Activated CD4-positive, CD25-positive, alpha-beta regulatory T cell treated with anti-CD3 and anti-CD28 coated beads, Interleukin-2, amount 50 U/mL, for 24 hours (primary cell): Measurements from ENCODE around the gene AADAT.
"Not testable (repeated sequence)": the region's sequence is repeated elsewhere in the genome, so short reads cannot be mapped to it uniquely, and the experiment has no call there.

ENCODE experiments used
- ATAC-seq, 2 donors: fragments of 150-1000 bp; cut with Tn5 transposase; one replicate each; pipeline ENCODE4 v1.10.0; 2021; ENCODE audit warnings: mild to moderate bottlenecking in 1 of 2, moderate library complexity in 1 of 2

Gene AADAT

DNA sequence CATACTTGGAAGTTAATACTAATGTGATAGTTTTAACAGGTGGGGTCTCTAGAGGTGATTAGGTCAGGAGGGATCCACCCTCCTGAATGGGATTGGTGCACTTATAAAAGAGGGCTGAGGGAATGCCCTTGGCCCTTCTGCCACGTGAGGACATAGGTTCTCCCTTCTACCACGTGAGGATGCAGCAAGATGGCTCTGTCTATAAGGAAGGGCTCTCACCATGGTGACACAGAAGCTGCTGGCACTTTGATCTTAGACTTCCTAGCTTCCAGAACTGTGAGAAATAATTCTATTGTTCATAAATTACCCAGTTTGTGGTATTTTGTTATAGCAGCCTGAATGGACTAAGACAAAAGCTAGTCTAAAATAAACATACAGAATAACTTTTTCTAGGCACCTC lies 1.0 kb downstream of the AADAT start:
- ATAC-seq, result no peak

DNA sequence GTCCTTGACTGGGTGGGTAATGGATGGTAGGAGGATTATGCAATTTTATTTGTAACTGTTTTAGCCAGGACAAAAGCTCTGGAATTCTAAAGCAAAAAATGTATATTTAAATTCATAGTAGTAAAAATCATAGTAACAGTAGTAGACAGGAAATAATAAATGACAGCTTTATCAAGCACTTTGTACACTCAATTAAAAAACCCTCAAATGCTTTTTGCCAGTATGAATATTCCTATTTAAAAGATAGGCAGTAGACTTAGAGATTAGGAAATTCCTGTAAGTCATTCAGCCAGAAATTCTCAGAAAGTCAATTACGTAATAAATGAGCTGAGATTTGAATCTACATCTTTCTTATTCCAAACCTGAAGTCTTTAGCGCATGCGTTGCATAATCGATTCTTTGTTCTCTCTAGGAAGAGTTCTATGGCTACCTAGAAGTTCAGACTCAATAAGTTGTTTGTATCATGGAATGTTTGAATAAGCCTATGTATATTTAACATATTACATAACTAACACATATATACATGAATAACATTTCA lies 2.5 kb downstream of the AADAT start:
- ATAC-seq, result no peak

DNA sequence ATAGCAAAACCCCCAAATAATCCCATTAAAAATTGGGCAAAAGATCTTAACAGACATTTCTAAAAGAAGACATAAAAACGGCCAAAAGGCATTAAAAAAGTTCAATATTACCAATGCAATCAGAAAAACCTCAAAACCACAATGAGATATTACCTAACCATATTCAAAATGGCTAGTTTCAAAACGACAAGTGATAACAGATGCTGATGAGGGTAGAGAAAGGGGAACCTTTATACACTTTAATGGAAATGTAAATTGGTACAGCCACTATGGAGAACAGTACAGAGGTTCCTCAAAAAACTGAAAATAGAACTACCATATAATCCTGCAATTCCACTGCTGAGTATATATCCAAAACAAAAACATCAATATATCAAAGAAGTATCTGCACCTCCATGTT lies 6.2 kb downstream of the AADAT start:
- ATAC-seq, result no peak

DNA sequence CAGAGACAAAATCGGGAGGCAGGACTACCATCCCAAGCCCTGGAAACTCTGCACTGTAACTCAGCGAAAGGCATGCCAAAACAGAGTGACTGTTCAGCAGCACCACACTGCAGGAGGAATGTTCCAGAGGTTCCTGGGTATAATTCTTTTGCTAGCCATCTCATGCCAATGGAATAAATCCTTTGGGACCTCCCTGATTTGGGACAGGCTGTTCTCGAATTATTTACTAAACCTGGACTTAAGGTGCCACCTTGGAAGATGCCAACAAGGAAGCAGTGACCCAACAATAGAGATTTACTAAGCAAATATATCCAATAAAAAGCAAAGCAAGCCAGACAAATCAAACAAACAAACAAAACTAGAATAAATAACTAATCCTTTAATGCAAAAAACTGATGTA lies 9.3 kb downstream of the AADAT start:
- ATAC-seq, result no peak

DNA sequence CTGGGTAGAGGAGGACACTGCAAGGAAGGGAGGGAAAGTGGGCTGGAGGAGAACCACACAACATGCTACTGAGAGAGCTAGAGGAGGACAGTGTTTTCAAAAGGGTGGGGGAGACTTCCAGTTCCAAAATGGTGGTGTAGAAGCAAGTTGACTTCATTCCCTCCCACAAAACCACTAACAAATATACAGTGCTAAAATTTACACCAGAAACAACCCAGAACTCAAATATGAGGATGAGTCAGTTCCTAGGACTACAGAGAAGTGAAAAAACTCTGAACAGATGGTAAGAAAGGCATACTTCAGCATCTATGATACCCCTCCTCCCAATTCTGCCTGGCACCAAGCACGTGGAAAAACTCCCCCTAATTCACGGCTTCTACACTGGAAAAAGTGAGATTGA lies 9.8 kb downstream of the AADAT start:
- no peak for ATAC-seq

DNA sequence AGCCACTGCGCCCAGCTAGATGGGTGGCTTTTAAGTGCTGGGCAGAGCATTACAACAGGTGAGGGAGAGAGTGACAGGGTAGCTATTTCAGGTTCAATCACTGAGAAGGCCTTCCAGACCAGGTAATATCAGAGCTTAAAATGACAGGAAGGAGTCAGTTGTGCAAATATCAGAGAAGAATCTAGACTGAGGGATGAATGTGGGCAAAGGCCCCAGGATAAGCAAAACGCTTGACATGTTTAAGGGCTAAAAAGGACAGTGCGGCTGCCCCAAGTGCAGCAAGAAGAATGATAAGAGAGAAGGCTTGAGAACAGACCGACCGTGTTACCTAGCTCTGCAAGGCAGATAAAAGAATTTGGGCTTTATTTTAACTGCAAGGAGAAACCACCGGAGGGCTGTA lies 18.6 kb downstream of the AADAT start:
- ATAC-seq, result no peak

DNA sequence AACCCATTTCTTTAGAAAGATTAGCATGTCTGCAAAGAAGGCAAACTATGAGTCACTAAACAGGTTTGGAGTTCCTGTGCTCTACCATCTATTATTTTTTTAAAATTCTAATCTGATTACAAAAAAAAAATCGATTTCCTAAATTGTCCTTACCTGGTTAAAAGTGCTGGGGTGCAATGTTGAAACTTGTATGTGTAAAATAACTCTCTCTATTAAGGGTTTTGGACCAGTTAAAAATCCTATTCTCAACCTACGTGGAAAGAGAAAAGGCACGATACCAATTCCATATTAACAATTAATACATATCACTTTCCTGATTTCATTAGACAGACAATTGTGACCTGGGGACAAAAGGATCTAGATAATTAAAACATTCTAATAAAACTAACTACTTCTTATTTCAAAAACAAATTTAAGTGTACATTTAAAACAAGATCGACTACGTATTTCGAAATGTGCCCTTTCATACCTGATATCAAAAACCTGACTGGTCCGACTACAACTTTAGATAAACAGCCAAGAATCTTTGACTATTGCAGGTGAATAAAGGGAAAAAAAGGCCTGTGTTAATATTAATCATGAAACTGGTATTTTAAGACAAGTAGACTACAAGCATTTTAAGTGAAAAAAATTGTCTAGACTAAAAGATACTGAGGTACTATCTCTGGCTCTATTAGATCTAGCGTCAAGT lies 21.2 kb downstream of the AADAT start:
- ATAC-seq, result no peak

DNA sequence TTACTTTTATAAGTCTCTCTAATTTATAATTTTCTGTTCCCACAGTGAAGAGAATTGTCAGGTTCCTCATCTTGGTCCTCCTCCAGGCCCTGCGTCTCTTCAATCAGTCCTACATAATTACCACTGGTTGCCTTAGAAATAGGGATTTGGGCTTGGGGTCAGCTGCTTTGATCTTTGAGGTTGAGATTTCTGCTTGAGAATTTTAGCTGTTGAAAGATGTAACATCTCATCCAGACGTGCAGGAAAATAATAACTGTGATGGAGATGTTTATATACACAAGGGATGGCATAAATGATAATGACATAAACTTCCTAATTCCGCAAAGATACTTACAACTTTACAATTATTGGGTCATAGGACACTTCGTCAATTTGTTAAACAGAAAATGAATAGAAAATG lies 30.3 kb downstream of the AADAT start:
- no peak for ATAC-seq

DNA sequence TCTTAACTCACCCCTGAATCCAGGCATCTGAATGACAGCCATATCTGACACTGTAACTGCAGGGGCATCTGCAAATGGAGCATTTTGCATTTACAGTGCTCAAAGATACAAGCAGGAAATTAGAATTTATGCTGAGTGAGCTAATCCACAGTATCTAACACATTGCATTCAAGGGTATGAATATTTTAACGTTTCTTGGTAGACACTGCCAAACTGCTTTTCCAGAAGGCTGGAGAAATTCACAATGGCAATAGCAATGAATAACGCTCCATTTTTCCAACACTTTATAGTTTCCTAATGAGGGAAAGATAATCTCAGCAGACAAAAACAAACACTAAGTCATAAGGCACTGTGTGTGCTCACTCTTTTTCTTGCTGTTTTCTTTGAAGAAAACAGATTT lies 30.9 kb downstream of the AADAT start:
- no peak for ATAC-seq

DNA sequence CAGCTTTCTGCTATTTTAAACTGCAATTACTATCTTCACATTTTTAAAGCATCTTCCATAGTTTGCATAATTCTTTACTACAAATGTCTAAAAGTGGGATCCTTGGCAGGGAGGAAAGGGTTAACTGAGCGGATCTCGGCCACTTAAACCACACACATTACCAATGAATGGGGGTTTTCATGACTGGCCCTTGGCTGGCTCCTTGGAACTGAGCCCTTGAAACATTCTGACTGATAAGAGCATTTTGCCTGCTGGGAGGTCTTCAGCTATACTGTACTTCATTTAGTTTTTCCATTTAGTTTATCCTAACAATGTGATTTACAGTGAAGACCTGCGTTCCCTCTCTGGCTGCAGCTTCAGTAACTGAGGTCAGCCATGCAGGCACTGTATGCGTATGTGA lies 31.9 kb downstream of the AADAT start:
- ATAC-seq, result no peak

DNA sequence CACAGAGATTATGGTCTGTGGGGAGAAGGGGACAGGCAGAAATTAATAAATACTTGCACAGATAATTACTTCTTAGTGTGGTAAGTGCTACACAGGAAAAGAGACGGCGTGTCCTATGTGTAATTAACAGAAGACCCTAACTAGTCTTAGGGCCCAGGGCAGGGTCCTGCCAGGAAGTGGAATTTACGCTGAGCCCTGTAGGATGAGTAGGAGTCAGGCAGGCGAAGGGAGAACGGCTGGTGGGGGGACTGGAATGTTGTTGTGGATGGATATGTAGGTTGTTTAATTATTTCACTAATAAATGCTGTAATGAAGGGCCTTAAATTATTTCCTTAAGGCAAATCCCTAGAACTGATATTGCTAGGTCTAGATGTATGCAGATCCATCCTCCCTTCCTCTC lies 36.8 kb downstream of the AADAT start:
- no peak for ATAC-seq

DNA sequence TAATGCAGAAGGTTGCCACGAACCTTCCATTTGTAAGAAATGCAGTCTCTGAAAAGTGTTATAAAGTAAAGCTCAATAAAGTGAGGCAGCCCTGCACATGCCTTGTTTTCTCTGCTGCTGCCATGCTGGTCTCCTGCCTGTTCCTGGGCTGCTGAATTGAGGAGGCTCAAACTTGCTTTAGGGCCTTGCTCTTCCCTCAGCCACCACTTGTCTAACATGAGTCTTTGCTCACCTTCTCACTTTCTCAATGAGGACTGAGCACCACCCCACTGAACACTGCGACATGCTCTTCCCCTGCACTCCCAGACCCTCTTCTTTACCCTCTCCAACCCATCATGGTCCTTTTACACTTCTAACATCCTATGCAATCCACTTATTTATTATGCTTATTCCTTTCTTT lies 38.4 kb downstream of the AADAT start:
- no peak for ATAC-seq

DNA sequence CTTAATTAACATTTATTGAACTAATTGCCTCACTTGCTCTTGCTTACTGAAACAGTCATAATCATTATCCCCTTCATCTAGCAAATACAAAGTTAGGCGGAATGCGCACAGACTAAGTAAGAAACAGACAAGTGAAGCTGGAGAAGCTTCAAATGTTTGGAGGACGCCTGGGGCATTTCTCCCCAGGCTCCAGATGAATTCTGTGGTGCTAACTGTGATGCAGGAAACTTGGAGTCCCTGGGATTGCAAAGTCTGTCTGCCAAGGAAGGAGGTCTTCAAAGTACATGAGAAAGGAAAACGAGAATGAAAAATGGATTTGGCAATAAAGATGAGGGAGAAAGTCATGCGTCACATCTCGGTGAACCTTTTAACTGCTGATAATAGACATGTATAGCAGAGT lies 40.0 kb downstream of the AADAT start:
- ATAC-seq, result no peak

DNA sequence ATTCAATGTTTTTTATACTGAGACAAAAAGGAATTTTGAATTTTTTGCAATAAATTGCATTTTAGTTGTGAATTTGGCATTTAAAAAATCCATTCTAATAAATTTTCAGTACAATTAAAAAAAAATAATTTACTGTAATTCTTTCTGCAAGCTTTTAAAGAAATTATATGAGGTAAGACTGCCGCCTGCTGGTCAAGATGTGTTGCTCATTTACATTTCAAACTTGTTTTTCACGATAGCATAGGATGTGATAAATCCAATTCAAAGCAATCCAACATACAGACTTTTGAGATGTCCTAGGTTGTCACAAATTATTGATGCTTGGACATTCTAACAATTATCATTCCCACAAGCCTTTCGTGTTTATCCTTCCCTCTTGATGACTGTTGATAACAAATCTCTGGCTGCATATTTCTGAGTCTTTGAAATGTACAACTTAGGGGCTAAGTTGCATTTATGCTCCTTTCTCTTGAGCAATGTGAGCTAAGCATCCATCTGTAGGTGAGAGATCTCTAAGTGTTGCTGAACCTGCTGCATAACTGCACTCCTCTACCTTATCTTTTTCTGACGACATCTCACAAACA lies 41.9 kb downstream of the AADAT start:
- no peak for ATAC-seq

DNA sequence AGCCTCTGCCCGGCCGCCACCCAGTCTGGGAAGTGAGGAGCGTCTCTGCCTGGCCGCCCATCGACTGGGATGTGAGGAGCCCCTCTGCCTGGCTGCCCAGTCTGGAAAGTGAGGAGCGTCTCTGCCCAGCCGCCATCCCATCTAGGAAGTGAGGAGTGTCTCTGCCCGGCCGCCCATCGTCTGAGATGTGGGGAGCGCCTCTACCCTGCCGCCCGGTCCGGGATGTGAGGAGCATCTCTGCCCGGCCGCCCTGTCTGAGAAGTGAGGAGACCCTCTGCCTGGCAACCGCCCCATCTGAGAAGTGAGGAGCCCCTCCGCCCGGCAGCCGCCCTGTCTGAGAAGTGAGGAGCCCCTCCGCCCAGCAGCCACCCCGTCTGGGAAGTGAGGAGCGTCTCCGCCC lies 43.6 kb downstream of the AADAT start:
- ATAC-seq, result not testable (repeated sequence)

DNA sequence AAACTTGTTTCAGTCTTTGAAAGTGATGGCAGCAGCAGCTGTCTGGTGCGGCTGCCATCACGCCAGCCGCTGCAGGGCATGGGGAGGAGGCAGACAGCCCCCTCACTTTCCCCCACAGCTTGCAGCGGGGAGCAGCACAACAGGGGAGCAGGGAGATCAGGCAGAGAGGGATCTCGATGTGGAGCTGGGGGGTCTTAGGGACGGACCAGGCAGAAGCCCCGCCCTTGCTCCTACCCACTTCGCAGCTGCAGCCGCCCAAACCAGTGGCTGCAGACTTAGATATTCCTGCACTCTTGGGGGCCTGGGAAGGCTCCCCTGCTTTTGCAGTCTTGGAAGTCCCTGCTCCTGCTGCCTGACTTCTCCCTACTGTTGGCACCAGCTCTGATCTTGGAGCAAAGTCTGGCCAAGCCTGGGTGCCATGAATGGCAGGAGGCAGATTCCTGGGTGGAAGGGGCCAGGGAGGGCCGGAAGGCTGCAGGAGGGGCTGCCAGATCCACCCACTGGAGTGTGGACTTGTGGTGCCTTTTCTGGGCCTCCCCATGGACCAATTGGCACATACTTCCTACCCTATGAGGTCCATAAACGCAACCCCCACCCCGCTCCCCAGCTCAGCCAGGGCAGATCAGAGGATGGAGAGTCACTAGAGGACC lies 49.6 kb downstream of the AADAT start:
- ATAC-seq, result no peak

DNA sequence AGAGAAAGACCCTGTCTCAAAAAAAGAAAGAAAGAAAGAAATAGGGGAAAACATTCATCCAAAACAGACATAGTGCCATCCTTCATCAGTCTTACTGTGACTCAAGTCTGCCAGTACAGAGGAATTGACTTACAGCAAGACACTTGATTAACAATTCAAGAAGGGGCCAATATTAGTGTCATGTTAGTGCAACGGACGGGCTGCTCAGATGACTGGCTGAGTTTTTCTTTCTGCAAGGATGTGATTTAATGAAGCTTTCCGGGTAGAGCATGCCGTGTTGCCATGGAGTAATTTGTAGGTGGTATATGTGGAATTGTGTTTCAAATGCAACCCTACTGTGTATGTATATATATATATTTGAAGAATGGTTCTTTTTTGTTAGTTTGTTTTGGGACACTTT lies 51.0 kb downstream of the AADAT start:
- ATAC-seq, result no peak

DNA sequence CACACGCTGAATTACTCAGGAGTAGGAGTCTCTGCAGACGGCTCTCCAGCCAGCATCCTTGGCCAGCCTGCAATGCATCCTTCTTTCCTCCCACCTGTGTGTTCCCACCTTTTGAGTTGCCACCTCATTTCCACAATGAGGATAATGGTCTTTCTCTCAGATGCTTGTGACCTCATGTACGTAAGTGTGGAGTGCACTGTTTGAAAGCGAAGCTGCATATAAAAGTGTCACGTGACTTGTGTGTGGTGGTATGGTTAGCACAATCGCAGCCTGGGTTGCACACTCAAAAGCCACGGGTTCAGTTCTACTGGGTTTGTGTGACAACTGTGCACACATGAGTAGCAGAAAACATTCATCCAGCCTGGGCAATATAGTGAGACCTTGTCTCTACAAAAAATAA lies 51.5 kb downstream of the AADAT start:
- ATAC-seq, result no peak

DNA sequence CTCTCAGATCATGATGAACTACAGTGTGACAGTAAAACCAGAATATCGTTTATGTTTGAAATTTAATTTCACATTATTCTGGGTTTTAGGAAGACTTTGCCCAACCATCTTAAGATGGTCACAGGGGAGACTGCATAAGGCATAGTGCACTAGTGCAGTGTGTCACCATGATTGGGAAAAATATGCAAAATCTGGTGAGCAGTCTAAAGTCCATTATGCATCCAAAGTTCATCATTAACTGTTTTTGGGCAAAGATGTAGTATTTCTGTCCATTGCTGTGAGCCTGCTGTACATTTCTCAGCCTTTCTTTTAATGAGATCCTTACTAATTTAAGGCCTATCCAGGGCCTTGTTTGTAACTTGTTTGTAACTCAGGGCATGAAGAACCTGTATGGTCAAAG lies 52.3 kb downstream of the AADAT start:
- no peak for ATAC-seq

DNA sequence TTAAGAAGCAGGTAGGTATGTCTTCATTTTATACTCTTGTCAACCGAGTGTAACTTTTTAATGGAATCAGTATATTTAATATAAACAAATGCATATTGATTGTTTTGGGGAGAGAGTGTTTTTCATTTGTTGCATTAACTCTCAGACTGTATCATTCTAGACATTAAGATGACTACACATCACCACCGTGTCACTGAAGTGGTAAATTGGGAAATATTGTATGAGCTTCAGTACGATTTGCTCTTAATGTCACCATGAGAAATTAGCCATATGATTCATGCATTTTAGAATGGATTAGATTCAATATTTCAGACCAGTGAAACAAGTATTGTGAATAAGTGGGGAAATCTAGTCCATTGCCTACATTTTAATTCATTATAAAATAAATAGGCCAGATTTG lies 53.9 kb downstream of the AADAT start:
- ATAC-seq, result no peak

DNA sequence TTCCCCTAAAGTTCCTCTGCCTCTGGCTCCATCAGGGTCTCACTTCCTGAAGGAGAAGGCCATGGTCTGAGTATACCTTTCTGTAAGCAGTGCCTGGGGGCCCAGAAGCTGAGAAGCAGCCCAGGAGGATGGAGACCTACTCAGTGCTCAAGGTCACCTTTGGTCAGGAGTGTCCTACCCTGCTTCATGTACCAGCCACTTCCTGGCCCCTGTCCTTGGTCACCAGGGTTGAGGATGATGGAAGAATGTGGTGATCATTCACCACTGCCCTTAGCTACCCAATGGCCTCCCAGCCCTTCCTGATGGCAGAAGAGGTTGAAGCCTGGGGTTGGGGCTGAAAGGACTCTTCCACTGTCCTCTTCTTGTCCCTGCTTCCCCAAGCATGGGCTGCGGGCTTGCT lies 54.5 kb downstream of the AADAT start:
- ATAC-seq, result no peak

DNA sequence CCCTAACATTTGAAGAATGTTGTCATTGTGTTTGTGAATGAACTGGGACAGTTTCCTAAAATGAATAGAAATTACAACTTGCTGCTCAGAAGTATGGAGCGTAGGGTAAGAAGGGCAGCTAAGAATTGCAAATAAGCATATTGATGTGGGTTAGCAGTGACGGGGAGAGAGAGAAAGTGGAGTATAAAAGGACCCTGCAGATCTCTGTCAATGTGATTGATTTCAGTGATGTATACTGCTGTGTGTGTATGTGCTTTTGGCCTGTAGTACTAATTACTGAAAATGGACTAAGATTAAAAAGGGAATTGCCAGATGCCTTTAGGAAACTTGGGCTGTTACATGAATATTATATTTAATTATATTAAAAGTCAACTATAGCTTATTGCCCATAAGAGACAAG lies 55.8 kb downstream of the AADAT start:
- ATAC-seq, result no peak

DNA sequence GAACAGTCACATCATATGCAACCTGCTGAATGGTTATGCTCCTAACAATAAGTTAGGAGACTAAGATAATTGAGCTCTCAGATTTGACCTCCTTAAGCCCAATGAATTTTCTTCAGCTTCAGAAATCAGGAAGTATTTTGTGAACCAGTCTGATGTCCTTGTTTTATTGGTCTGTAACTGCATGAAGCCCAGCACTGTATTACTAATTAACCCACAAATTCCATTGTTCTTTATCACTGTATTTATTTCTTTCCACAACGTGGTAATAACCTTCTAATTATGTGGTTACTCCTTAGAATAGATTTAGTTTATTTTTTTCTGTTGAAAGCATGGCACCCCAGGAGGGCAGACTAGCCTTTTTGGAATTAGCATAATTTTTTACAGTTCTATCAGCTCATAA lies 59.6 kb downstream of the AADAT start:
- ATAC-seq, result no peak

DNA sequence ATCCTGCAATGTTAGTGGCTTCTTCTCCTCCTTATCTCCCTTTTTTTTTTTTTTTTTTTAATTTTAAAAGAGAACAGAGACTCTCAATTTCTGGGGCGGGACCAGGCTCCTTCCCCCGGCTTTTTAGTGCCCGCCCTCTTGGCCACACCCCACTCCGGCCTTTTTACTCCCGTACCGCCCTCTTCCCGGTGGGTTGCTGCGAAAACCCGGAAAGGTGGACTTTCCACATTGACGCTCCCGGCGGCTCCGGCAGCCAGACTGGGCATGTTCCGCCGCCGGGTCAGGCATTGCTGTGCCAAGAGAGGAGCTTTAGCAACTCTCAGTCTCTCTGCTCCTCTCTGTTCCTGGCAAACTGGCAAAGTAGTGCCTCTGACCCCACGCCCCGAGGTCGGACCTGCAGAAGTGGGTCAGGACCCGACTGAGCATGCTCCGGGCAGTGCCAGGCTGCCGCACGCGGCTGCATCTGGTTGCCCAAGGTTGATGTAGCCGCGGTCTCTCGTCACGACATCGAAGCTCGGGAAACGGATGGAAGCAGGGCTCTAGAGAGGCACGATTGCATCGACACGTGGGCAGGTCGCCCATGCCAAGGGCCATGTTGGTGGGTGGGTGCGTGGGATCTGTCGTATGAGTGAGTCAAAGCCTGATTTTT lies 62.5 kb downstream of the AADAT start:
- ATAC-seq, result peak; percentile 63 to 70
